Esophagus squamous epithelium (tissue), 4 donors: ENCODE results near the gene FAM200B.

Experiments used
- CTCF ChIP-seq, 6 experiments: fragments of 450-650 bp in 4 of 6; fragments of 200-600 bp in 2 of 6; sonication (generic) in 2 of 6; IDR thresholded peaks; one replicate each; pipeline ENCODE4 v1.5.1; 2016 to 2019; ENCODE audit warnings: antibody characterized with exemption in 6 of 6, mild to moderate bottlenecking in 4 of 6, moderate library complexity in 4 of 6
- POLR2A ChIP-seq, 4 donors: fragments of 450-650 bp; IDR thresholded peaks; one replicate each; pipeline ENCODE4 v1.6.1; 2017; ENCODE audit warnings: antibody characterized with exemption in 4 of 4, mild to moderate bottlenecking in 4 of 4, moderate library complexity in 3 of 4

- TF ChIP-seq CTCF (IDR thresholded peaks at IDR 0.05) (no peak), POLR2A (IDR thresholded peaks at IDR 0.05) (no peak)
Measured at GRCh38 chr4:15682242-15683142, 865 bp downstream of the FAM200B start.
